H1 (cell line): ENCODE results near the gene ANXA4. TPM values are rescaled to one million over a fixed set of nuclear protein-coding genes. Genes with fewer than 3 reads are reported as not detected.
A peak's percentile ranks its signal among the peaks of the same experiment; 100 is the strongest.
"Not testable (repeated sequence)": the region's sequence is repeated elsewhere in the genome, so short reads cannot be mapped to it uniquely, and the experiment has no call there.

Source experiments
- CTCF ChIA-PET: fragments of 300-600 bp; sonication (Branson Sonifier 250); formaldehyde crosslinking; loops from one replicate; lab custom pipeline; 2021; ENCODE audit not compliant: partially characterized antibody; lab: Charles Lee
- POLR2A ChIA-PET: fragments of 300-600 bp; sonication (Branson Sonifier 250); formaldehyde crosslinking; loops from one replicate; lab custom pipeline; 2021; ENCODE audit warnings: inconsistent platforms; ENCODE audit not compliant: partially characterized antibody; lab: Charles Lee
- DNase-seq, 2 experiments: peaks; one replicate each; pipeline versions ENCODE4 v3.0.0 to v3.0.0-alpha.2; 2010 to 2022; ENCODE audit warnings: low spot score in 2 of 2, low read depth in 1 of 2, mixed read lengths in 1 of 2
- FAIRE-seq: peaks from 2 replicates; lab custom pipeline; 2011; peaks lifted over from hg19 to GRCh38; lab: Jason Lieb, UNC
- H2AFZ ChIP-seq: 2 replicates; pipeline ENCODE4 v1.8.1; 2012; ENCODE audit warnings: low read length, inconsistent platforms
- H2AK5ac ChIP-seq: 2 replicates; pipeline ENCODE4 v1.6.1; 2013; ENCODE audit warnings: low read depth, low read length
- H2BK120ac ChIP-seq: replicated peaks from 2 replicates; pipeline ENCODE3; 2013; ENCODE audit warnings: low read depth, low read length, inconsistent platforms
- H2BK12ac ChIP-seq: 2 replicates; pipeline ENCODE4 v1.6.1; 2013; ENCODE audit warnings: low read depth, low read length
- H2BK15ac ChIP-seq: 2 replicates; pipeline ENCODE4 v1.6.1; 2013; ENCODE audit warnings: low read length
- H2BK20ac ChIP-seq: 2 replicates; pipeline ENCODE4 v1.6.1; 2013; ENCODE audit warnings: low read length
- H2BK5ac ChIP-seq: 2 replicates; pipeline ENCODE4 v1.6.1; 2013; ENCODE audit warnings: low read depth, low read length
- H3K14ac ChIP-seq: 2 replicates; pipeline ENCODE4 v1.6.1; 2013; ENCODE audit warnings: inconsistent platforms; ENCODE audit not compliant: insufficient read length
- H3K18ac ChIP-seq: 2 replicates; pipeline ENCODE4 v1.6.1; 2013; ENCODE audit warnings: low read length; ENCODE audit errors: extremely low read depth
- H3K23ac ChIP-seq: 2 replicates; pipeline ENCODE4 v1.6.1; 2013; ENCODE audit warnings: inconsistent platforms; ENCODE audit not compliant: insufficient read length
- H3K23me2 ChIP-seq: 2 replicates; pipeline ENCODE4 v1.6.1; 2013; ENCODE audit warnings: low read depth, low read length
- H3K27ac ChIP-seq: 2 replicates; pipeline ENCODE4 v1.6.1; 2011; ENCODE audit warnings: low read depth, low read length, inconsistent platforms
- H3K27me3 ChIP-seq, 4 experiments: replicated peaks in 1 of 4; 1 replicate in 1 of 4; 2 replicates in 3 of 4; pipeline versions ENCODE4 v1.6.1 to v1.8.1; 2011 to 2013; ENCODE audit warnings: low read length in 3 of 4, mild to moderate bottlenecking in 3 of 4, inconsistent platforms in 2 of 4, mixed read lengths in 2 of 4, moderate library complexity in 1 of 4; ENCODE audit not compliant: control insufficient read depth in 3 of 4, insufficient read depth in 3 of 4; ENCODE audit errors: extremely low read depth in 1 of 4
- H3K36me3 ChIP-seq, 4 experiments: 2 replicates each; pipeline versions ENCODE4 v1.6.1 to v1.8.1; 2011 to 2013; ENCODE audit warnings: mild to moderate bottlenecking in 4 of 4, low read length in 3 of 4, moderate library complexity in 2 of 4, control low read depth in 1 of 4, inconsistent platforms in 1 of 4; ENCODE audit not compliant: insufficient read depth in 4 of 4, control insufficient read depth in 2 of 4
- H3K4ac ChIP-seq: replicated peaks from 2 replicates; pipeline ENCODE3; 2013; ENCODE audit warnings: low read length, low read depth, mixed read lengths, inconsistent platforms; ENCODE audit not compliant: insufficient read length
- H3K4me1 ChIP-seq, 4 experiments: replicated peaks in 1 of 4; 1 replicate in 1 of 4; 2 replicates in 3 of 4; pipeline versions ENCODE4 v1.6.1 to v1.8.1; 2011 to 2013; ENCODE audit warnings: low read length in 3 of 4, inconsistent platforms in 2 of 4, mixed read lengths in 1 of 4; ENCODE audit not compliant: insufficient read depth in 4 of 4, control insufficient read depth in 3 of 4
- H3K4me2 ChIP-seq, 2 experiments: 2 replicates each; pipeline versions ENCODE4 v1.6.1 to v1.8.1; 2011 to 2013; ENCODE audit warnings: low read depth in 2 of 2, low read length in 2 of 2, control low read depth in 1 of 2, inconsistent platforms in 1 of 2, mild to moderate bottlenecking in 1 of 2; ENCODE audit not compliant: insufficient read depth in 1 of 2
- H3K4me3 ChIP-seq, 4 experiments: fragments of 200-600, 300-600 bp in 1 of 4; sonication (generic), shearing (Covaris generic), sonication (Bioruptor Twin) in 1 of 4; 2 replicates each; pipeline versions ENCODE4 v1.5.1 to v1.8.1; 2011 to 2016; ENCODE audit warnings: low read length in 4 of 4, low read depth in 3 of 4, control low read depth in 2 of 4, inconsistent platforms in 2 of 4, mild to moderate bottlenecking in 2 of 4, mixed read lengths in 1 of 4, moderate library complexity in 1 of 4; ENCODE audit not compliant: insufficient read depth in 2 of 4; ENCODE audit errors: extremely low read depth in 1 of 4
- H3K56ac ChIP-seq: replicated peaks from 2 replicates; pipeline ENCODE3; 2013; ENCODE audit warnings: low read depth, mild to moderate bottlenecking, mixed read lengths, low read length, inconsistent platforms; ENCODE audit not compliant: insufficient read length
- H3K79me1 ChIP-seq: 2 replicates; pipeline ENCODE4 v1.6.1; 2013; ENCODE audit warnings: low read depth, low read length, control low read depth
- H3K79me2 ChIP-seq, 2 experiments: 2 replicates each; pipeline versions ENCODE4 v1.6.1 to v1.8.1; 2012 to 2013; ENCODE audit warnings: low read length in 2 of 2, mild to moderate bottlenecking in 2 of 2, inconsistent platforms in 1 of 2; ENCODE audit not compliant: insufficient read depth in 2 of 2, control insufficient read depth in 1 of 2
- H3K9ac ChIP-seq, 4 experiments: replicated peaks in 1 of 4; 1 replicate in 1 of 4; 2 replicates in 3 of 4; pipeline versions ENCODE4 v1.6.1 to v1.8.1; 2011 to 2013; ENCODE audit warnings: low read depth in 3 of 4, low read length in 3 of 4, control low read depth in 2 of 4, mild to moderate bottlenecking in 2 of 4, moderate library complexity in 2 of 4, inconsistent platforms in 1 of 4; ENCODE audit errors: extremely low read depth in 1 of 4
- H3K9me3 ChIP-seq, 2 experiments: 2 replicates each; pipeline versions ENCODE4 v1.6.1 to v1.8.1; 2012 to 2013; ENCODE audit warnings: mild to moderate bottlenecking in 2 of 2, moderate library complexity in 2 of 2, control low read depth in 1 of 2, inconsistent platforms in 1 of 2, low read depth in 1 of 2, low read length in 1 of 2, mixed read lengths in 1 of 2; ENCODE audit not compliant: insufficient read depth in 2 of 2
- H4K20me1 ChIP-seq, 2 experiments: replicated peaks in 1 of 2; 2 replicates each; pipeline versions ENCODE3 to v1.8.1; 2011 to 2013; ENCODE audit warnings: inconsistent platforms in 2 of 2, low read length in 2 of 2, mild to moderate bottlenecking in 1 of 2; ENCODE audit not compliant: insufficient read depth in 2 of 2, control insufficient read depth in 1 of 2
- H4K5ac ChIP-seq: 2 replicates; pipeline ENCODE4 v1.6.1; 2013; ENCODE audit warnings: low read length, low read depth, mixed read lengths, inconsistent platforms; ENCODE audit not compliant: insufficient read length
- H4K8ac ChIP-seq: 2 replicates; pipeline ENCODE4 v1.8.0; 2013; ENCODE audit warnings: mild to moderate bottlenecking, moderate library complexity, low read length, inconsistent platforms; ENCODE audit not compliant: insufficient read depth; ENCODE audit errors: extremely low read depth
- H4K91ac ChIP-seq: replicated peaks from 2 replicates; pipeline ENCODE3; 2013; ENCODE audit warnings: low read length, mixed read lengths, inconsistent platforms; ENCODE audit not compliant: insufficient read length
- WGBS, 2 experiments: shearing (Covaris generic) in 1 of 2; methylation state at CpG; one replicate each; pipeline versions ENCODE4 v1.1.6 to v1.1.7; 2013 to 2015; ENCODE audit warnings: low lambda C conversion rate in 2 of 2, mixed read lengths in 2 of 2, inconsistent platforms in 1 of 2, low coverage in 1 of 2, missing lambda C conversion rate in 1 of 2; ENCODE audit not compliant: insufficient replicate concordance in 2 of 2, insufficient coverage in 1 of 2, insufficient read length in 1 of 2; ENCODE audit errors: extremely low coverage in 1 of 2, missing lambda C conversion rate in 1 of 2; 5-methylcytosine and 5-hydroxymethylcytosine counted together
- polyA plus RNA-seq, 7 experiments: library from polyadenylated mRNA; depleted of rRNA in 3 of 7; stranded (reverse) in 5 of 7; unstranded in 2 of 7; fragments of >200 nt in 5 of 7; fragments of 200-250 nt in 2 of 7; gene quantifications; 1 replicate in 5 of 7; 2 replicates in 1 of 7; 4 replicates in 1 of 7; pipeline versions ENCODE4 v1.2.1 to v1.2.3, GENCODE V29; 2011 to 2013; ENCODE audit warnings: missing spikeins in 2 of 7, mixed read lengths in 2 of 7
- total RNA-seq: library from RNA; stranded (reverse); fragmentation: NEBNext Ultra II Directional; extraction: Animal tissue kit (Norgen Biotek cat#: 25700); gene quantifications from 2 replicates; pipeline ENCODE4 v1.2.1, GENCODE V29; 2021

The ANXA4 gene
- total and polyA plus RNA-seq, 2 of the 8 experiments (the other 6 are each of a cell fraction or from before 2014, with no cell fraction given): 9.4 to 17.6 TPM

- ChIA-PET POLR2A (interaction anchor here (0.7 kb wide), 1 partner anchor 10 kb away, joined by 4 read pairs; no protein-coding TSS in a partner anchor), CTCF (interaction anchor here (0.9 to 22.2 kb wide), 6 partner anchors 9 to 77 kb away, joined by 3 to 319 read pairs (median 6); no protein-coding TSS in a partner anchor)
- not testable (repeated sequence) for H4K91ac ChIP-seq, H3K27me3 ChIP-seq, H3K14ac ChIP-seq, H3K23me2 ChIP-seq, H2BK20ac ChIP-seq, H3K4me3 ChIP-seq, H4K20me1 ChIP-seq, H3K9ac ChIP-seq, H3K27ac ChIP-seq, H2BK5ac ChIP-seq, H3K79me1 ChIP-seq, H3K18ac ChIP-seq, H3K9me3 ChIP-seq, H2AFZ ChIP-seq, H4K8ac ChIP-seq, H2BK15ac ChIP-seq, H3K79me2 ChIP-seq, H2BK12ac ChIP-seq, H3K36me3 ChIP-seq, H4K5ac ChIP-seq, H3K4ac ChIP-seq, FAIRE-seq, H3K56ac ChIP-seq, H2AK5ac ChIP-seq, H3K4me2 ChIP-seq, H2BK120ac ChIP-seq, H3K23ac ChIP-seq
- H3K4me1 ChIP-seq: peaks cover 0 to 12% (median 4%) of the 10 kb centered on the region in 4 experiments; a peak in 5 of 7 replicates
- DNase-seq: peak in 1 of 2 experiments; percentile 3
- WGBS, 2 experiments: 93% methylated on average over 4 of the region's 4 CpGs; no CpG with 5 or more reads in 1 of the 2 experiments
Observed at GRCh38 chr2:69802781-69803367, 60.9 kb downstream of the ANXA4 start.
